HL-60 (cell line): ENCODE data around the gene ANLN.

Experiments
- DNase-seq, 2 experiments: peaks; one replicate each; pipeline ENCODE4 v3.0.0-alpha.2; 2010 to 2020; ENCODE audit warnings: low read depth in 1 of 2, low spot score in 1 of 2
- H3K27ac ChIP-seq: fragments of 250-450 bp; sonication (Bioruptor Pico); replicated peaks from 2 replicates; pipeline ENCODE4 v1.5.1; 2020; ENCODE audit warnings: mild to moderate bottlenecking, moderate library complexity
- H3K27me3 ChIP-seq: fragments of 250-450 bp; sonication (Bioruptor Pico); 2 replicates; pipeline ENCODE4 v1.5.1; 2021; ENCODE audit warnings: mild to moderate bottlenecking, moderate library complexity; ENCODE audit not compliant: insufficient read depth, poor library complexity, severe bottlenecking
- H3K4me3 ChIP-seq: replicated peaks from 2 replicates; pipeline ENCODE4 v1.5.1; 2011; ENCODE audit warnings: mild to moderate bottlenecking, control low read depth, low read length; ENCODE audit not compliant: insufficient read depth
- GABPA ChIP-seq: IDR thresholded peaks from 2 replicates; pipeline ENCODE4 v1.6.1; 2012; ENCODE audit warnings: low read depth
- POLR2AphosphoS5 ChIP-seq: IDR thresholded peaks from 2 replicates; pipeline ENCODE4 v1.6.1; 2012; ENCODE audit warnings: low read depth
- SPI1 ChIP-seq: IDR thresholded peaks from 2 replicates; pipeline ENCODE4 v1.6.1; 2012; ENCODE audit warnings: low read depth, mild to moderate bottlenecking, borderline replicate concordance
- TF ChIP-seq, protein P1 (sequence below): IDR thresholded peaks from one replicate; pipeline ENCODE4 v1.5.1; 2011; ENCODE audit warnings: low read length, control low read depth, inconsistent platforms; ENCODE audit not compliant: insufficient read depth
- TF ChIP-seq, protein P2 (sequence below): IDR thresholded peaks from 2 replicates; pipeline ENCODE4 v1.6.1; 2012; ENCODE audit warnings: low read depth; ENCODE audit not compliant: insufficient replicate concordance

The ANLN gene

DNA sequence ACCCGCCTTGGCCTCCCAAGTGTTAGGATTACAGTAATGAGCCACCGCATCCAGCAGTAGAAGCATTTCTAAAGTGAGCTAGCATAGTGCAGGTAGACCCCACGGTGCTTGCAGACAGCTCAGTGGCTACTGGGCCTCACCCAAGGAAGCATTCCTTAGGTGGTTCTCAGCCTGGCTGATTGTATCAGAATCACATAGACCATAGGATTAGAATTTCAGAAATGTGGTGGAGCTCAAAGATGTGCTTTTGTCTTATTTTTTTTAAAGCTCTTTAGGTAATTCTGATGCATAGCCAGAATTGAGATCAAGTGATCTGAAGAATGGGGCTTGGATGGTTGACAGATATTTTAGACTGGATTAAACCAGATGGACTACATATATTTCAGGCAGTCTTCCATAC, 10.9 kb downstream of the ANLN start:
- H3K27me3 ChIP-seq = no peaks in the 10 kb centered on the region
- no peak for TF ChIP-seq GABPA
- TF ChIP-seq POLR2AphosphoS5 = no peak
- no peak for TF ChIP-seq SPI1
- TF ChIP-seq, protein P1, sequence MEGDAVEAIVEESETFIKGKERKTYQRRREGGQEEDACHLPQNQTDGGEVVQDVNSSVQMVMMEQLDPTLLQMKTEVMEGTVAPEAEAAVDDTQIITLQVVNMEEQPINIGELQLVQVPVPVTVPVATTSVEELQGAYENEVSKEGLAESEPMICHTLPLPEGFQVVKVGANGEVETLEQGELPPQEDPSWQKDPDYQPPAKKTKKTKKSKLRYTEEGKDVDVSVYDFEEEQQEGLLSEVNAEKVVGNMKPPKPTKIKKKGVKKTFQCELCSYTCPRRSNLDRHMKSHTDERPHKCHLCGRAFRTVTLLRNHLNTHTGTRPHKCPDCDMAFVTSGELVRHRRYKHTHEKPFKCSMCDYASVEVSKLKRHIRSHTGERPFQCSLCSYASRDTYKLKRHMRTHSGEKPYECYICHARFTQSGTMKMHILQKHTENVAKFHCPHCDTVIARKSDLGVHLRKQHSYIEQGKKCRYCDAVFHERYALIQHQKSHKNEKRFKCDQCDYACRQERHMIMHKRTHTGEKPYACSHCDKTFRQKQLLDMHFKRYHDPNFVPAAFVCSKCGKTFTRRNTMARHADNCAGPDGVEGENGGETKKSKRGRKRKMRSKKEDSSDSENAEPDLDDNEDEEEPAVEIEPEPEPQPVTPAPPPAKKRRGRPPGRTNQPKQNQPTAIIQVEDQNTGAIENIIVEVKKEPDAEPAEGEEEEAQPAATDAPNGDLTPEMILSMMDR = no peak
- TF ChIP-seq, protein P2, sequence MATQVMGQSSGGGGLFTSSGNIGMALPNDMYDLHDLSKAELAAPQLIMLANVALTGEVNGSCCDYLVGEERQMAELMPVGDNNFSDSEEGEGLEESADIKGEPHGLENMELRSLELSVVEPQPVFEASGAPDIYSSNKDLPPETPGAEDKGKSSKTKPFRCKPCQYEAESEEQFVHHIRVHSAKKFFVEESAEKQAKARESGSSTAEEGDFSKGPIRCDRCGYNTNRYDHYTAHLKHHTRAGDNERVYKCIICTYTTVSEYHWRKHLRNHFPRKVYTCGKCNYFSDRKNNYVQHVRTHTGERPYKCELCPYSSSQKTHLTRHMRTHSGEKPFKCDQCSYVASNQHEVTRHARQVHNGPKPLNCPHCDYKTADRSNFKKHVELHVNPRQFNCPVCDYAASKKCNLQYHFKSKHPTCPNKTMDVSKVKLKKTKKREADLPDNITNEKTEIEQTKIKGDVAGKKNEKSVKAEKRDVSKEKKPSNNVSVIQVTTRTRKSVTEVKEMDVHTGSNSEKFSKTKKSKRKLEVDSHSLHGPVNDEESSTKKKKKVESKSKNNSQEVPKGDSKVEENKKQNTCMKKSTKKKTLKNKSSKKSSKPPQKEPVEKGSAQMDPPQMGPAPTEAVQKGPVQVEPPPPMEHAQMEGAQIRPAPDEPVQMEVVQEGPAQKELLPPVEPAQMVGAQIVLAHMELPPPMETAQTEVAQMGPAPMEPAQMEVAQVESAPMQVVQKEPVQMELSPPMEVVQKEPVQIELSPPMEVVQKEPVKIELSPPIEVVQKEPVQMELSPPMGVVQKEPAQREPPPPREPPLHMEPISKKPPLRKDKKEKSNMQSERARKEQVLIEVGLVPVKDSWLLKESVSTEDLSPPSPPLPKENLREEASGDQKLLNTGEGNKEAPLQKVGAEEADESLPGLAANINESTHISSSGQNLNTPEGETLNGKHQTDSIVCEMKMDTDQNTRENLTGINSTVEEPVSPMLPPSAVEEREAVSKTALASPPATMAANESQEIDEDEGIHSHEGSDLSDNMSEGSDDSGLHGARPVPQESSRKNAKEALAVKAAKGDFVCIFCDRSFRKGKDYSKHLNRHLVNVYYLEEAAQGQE = no peak
- DNase-seq = no peak
- H3K4me3 ChIP-seq = no peak overlapping the region
- H3K27ac ChIP-seq = no peak overlapping the region

DNA sequence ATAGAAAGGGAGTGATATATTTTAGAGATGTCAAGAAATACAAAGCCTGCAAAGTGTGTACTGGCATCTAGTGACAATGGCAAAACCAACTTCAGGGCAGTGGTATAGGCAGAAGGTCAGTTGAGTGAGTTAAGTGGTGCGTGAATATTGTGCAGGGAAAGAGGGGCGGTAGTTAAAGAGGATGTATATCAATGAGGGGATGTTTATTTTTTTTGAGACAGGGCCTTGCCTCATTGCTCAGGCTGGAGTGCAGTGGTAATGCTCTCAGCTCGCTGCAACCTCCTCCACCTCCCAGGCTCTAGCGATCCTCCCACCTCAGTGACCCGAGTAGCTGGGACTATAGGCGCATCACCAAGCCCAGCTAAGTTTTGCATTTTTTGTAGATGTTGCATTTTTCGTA, 13.8 kb downstream of the ANLN start:
- TF ChIP-seq SPI1 (no peak), POLR2AphosphoS5 (no peak), GABPA (no peak)
- TF ChIP-seq, protein P1 = no peak
- TF ChIP-seq, protein P2 = no peak
- DNase-seq = no peak
- Histone ChIP-seq H3K27me3 (no peaks in the 10 kb centered on the region), H3K27ac (no peak overlapping the region), H3K4me3 (no peak overlapping the region)

DNA sequence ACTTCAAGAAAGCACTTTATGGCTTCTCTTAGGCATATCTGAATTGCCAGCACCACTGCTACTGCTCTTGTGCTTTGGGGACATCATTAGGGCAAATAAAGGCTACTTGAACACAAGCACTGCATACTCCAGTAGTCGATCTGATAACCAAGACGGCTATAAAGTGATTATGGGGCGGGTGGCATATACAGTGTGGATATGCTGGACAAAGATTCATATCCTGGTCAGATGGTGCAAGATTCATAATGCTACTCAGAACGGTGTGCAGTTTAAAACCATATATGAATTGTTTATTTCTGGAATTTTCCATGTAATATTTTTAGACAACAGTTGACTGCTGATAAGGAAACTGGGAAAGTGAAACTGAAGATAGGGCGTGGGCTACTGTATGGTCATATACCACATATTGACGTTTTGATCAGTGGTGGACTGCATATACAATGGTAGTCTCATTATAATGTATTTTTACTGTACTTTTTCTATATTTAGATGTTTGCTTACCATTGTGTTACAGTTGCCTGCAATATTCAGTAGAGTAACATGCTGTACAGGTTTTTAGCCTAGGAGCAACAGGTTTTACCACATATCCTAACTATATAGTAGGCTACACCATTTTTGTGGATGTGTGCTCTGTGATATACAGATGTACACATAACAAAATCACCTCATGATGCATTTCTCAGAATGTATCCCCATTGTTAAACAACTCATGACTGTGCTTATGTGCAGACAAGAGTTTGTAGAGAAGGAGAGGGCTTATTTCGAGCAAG, 15.2 kb downstream of the ANLN start:
- no peak for TF ChIP-seq SPI1
- no peak for TF ChIP-seq GABPA
- TF ChIP-seq POLR2AphosphoS5 = no peak
- TF ChIP-seq, protein P1 = no peak
- TF ChIP-seq, protein P2 = no peak
- DNase-seq = no peak
- no peak overlapping the region for H3K27ac ChIP-seq
- no peaks in the 10 kb centered on the region for H3K27me3 ChIP-seq
- H3K4me3 ChIP-seq = no peak overlapping the region
